ENCODE measurements around the gene DIDO1. TPM values are rescaled to one million over a fixed set of nuclear protein-coding genes. Genes with fewer than 3 reads are reported as not detected.
"Not testable (repeated sequence)": the region's sequence is repeated elsewhere in the genome, so short reads cannot be mapped to it uniquely, and the experiment has no call there.

DIDO1 gene
- total and polyA plus RNA-seq, 7 donors = 10.4 to 70.6 (median 48.7) TPM

DNA sequence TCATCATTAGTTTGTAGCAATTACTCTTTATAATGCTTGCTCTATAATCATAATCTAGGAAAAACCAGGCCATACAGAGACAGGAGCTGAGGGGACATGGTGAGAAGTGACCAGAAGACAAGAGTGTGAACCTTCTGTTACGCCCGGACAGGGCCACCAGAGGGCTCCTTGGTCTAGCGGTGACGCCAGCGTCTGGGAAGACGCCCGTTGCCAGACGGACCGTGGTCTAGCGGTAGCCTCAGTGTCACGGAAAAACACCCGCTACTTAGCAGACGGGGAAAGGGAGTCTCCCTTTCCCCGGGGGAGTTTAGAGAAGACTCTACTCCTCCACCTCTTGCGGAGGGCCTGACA lies 52.6 kb downstream of the DIDO1 start:
- not testable (repeated sequence) for H3K36me3 ChIP-seq, H3K9me3 ChIP-seq, H3K27me3 ChIP-seq, H3K4me3 ChIP-seq
- TF ChIP-seq, protein P1, sequence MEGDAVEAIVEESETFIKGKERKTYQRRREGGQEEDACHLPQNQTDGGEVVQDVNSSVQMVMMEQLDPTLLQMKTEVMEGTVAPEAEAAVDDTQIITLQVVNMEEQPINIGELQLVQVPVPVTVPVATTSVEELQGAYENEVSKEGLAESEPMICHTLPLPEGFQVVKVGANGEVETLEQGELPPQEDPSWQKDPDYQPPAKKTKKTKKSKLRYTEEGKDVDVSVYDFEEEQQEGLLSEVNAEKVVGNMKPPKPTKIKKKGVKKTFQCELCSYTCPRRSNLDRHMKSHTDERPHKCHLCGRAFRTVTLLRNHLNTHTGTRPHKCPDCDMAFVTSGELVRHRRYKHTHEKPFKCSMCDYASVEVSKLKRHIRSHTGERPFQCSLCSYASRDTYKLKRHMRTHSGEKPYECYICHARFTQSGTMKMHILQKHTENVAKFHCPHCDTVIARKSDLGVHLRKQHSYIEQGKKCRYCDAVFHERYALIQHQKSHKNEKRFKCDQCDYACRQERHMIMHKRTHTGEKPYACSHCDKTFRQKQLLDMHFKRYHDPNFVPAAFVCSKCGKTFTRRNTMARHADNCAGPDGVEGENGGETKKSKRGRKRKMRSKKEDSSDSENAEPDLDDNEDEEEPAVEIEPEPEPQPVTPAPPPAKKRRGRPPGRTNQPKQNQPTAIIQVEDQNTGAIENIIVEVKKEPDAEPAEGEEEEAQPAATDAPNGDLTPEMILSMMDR (IDR thresholded peaks at IDR 0.05) = peak; percentile 21 to 63 (median 50)
- WGBS, 2 donors = 8 to 16% methylated on average over 15 of the region's 15 CpGs
- intact Hi-C loops (cut with DNase I) = loop anchor here (1.0 kb wide), 1 partner anchor 136 kb away; no protein-coding TSS in a partner anchor
- H3K4me1 ChIP-seq = peaks cover 0 to 30% (median 28%) of the 10 kb centered on the region in 4 donors
- peak overlapping the region in 3 of 4 donors; percentile 59 to 75 (median 69) for H3K27ac ChIP-seq
- DNase-seq = peak; percentile 91

DNA sequence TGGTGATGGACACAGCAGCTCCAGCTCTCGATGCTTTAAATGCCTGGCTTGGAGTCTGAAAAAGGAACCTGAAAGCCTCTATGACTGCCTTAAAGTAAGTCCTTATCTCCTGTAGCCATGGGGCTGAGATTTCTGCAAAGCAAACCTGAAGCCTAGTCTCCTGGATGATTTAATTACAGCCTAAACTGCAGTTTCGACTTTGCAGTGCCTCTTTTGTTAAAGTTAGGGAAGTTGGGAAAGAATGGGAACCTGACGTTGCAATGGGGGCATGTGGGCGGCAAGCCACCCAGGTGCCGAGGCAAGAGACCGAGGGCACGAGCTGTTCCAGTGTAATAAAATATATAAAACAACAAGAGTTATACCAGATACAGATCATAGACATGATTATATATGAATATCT lies 53.0 kb downstream of the DIDO1 start:
- WGBS, 2 donors = 41 to 76% methylated on average over 7 of the region's 7 CpGs
- no peaks in the 10 kb centered on the region for H3K36me3 ChIP-seq
- no peak for TF ChIP-seq POLR2AphosphoS5 (IDR thresholded peaks at IDR 0.05)
- TF ChIP-seq, protein P1 (IDR thresholded peaks at IDR 0.05) = no peak
- no peak for TF ChIP-seq POLR2A (IDR thresholded peaks at IDR 0.05)
- TF ChIP-seq EP300 (IDR thresholded peaks at IDR 0.05) = no peak
- H3K27me3 ChIP-seq = no peaks in the 10 kb centered on the region
- intact Hi-C loops (cut with DNase I) = loop anchor here (1.0 kb wide), 1 partner anchor 136 kb away; no protein-coding TSS in a partner anchor
- H3K4me1 ChIP-seq = peaks cover 0 to 30% (median 28%) of the 10 kb centered on the region in 4 donors
- H3K9me3 ChIP-seq = no peaks in the 10 kb centered on the region
- peak overlapping the region in 3 of 4 donors; percentile 59 to 75 (median 69) for H3K27ac ChIP-seq
- no peak for DNase-seq
- no peak overlapping the region for H3K4me3 ChIP-seq

DNA sequence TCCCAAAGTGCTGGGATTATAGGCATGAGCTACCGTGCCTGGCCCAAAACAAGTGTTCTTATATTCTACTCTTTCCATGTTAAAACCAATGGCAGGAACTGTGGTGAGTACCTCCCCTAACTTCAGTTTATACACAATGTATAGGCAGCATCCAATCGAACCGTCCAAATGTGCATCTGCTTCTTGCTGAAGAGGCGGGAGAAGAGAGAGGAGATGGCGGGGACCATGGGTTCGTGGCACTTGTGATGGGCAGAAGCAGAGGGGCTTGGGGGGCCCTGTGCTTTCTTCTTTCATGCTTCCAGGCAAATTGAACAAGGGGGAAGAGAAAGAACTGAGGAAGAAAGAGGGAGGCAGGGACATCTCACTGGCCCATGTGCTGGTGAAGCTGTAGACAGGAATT lies 53.4 kb downstream of the DIDO1 start:
- Histone ChIP-seq H3K4me3 (no peak overlapping the region), H3K27me3 (no peaks in the 10 kb centered on the region), H3K9me3 (no peaks in the 10 kb centered on the region), H3K27ac (peak overlapping the region in 1 of 4 donors; percentile 75), H3K36me3 (no peaks in the 10 kb centered on the region), H3K4me1 (peaks cover 0 to 30% (median 28%) of the 10 kb centered on the region in 4 donors)
- DNase-seq = no peak
- no peak for TF ChIP-seq EP300 (IDR thresholded peaks at IDR 0.05)
- TF ChIP-seq POLR2AphosphoS5 (IDR thresholded peaks at IDR 0.05) = no peak
- TF ChIP-seq POLR2A (IDR thresholded peaks at IDR 0.05) = no peak
- TF ChIP-seq, protein P1 (IDR thresholded peaks at IDR 0.05) = no peak
- intact Hi-C loops (cut with DNase I) = loop anchor here (1.0 kb wide), 1 partner anchor 136 kb away; no protein-coding TSS in a partner anchor
- WGBS, 2 donors = 86 to 93% methylated on average over 6 of the region's 6 CpGs

DNA sequence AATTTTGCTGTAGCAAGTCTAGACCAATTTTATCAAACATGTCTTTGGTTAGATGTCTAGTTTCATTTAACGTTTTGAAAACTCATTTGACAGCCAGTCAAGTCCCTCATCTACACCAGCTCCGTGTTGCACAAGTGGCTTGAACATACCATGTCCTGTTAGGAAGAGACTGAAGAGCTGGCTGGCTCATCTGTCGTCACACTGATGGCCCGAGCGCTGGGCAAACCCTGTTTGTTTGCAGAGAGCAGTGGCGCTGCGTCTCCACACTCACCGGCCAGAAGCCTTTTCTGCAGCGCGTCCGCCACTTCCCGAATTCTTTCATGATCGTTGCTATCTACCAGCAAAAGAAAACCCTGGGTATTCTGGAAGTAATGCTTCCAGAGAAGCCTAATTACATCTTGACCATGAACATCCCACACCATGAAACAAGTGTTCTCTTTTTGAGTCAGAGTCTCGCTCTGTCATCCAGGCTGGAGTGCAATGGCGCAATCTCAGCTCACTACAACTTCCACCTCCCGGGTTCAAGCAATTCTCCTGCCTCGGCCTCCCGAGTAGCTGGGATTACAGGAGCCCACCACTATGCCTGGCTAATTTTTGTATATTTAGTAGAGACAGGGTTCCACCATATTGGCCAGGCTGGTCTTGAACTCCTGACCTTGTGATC lies 54.0 kb downstream of the DIDO1 start:
- intact Hi-C loops (cut with DNase I) = no loop called here
- H3K4me1 ChIP-seq = peaks cover 0 to 27% (median 25%) of the 10 kb centered on the region in 4 donors
- no peak for TF ChIP-seq POLR2A (IDR thresholded peaks at IDR 0.05)
- TF ChIP-seq EP300 (IDR thresholded peaks at IDR 0.05) = no peak
- TF ChIP-seq, protein P1 (IDR thresholded peaks at IDR 0.05) = no peak
- no peak for TF ChIP-seq POLR2AphosphoS5 (IDR thresholded peaks at IDR 0.05)
- no peak overlapping the region for H3K27ac ChIP-seq
- H3K27me3 ChIP-seq = no peaks in the 10 kb centered on the region
- no peaks in the 10 kb centered on the region for H3K9me3 ChIP-seq
- no peaks in the 10 kb centered on the region for H3K36me3 ChIP-seq
- H3K4me3 ChIP-seq = no peak overlapping the region
- DNase-seq = no peak
- 46 to 76% methylated on average over 18 of the region's 18 CpGs for WGBS, 2 donors
